Stimulated activated CD8-positive, alpha-beta memory T cell treated with anti-CD3 and anti-CD28 coated beads, Interleukin-15, amount 100 ng/mL, for 1 hour (primary cell): ENCODE measurements around the gene NIPA2.
"Not testable (repeated sequence)": the region's sequence is repeated elsewhere in the genome, so short reads cannot be mapped to it uniquely, and the experiment has no call there.

Experiments used
- DNase-seq: peaks from one replicate; pipeline ENCODE4 v3.0.0-alpha.2; 2020; ENCODE audit warnings: low read depth

NIPA2 gene

GRCh38 chr15:22838292-22839042 lies at the start of gene NIPA2:
TSS of gene NIPA2 (plus strand) at chr15:22838666. CDS start at chr15:22851732, 13,066 bp downstream.
- DNase-seq, result peak; percentile 98

GRCh38 chr15:22794063-22794462 lies 44.4 kb upstream of the NIPA2 start:
- DNase-seq, result no peak

- no peak for DNase-seq
Measured at GRCh38 chr15:22794621-22795167, 43.8 kb upstream of the NIPA2 start.

GRCh38 chr15:22795206-22796063 lies 43.0 kb upstream of the NIPA2 start:
- no peak for DNase-seq

GRCh38 chr15:22796079-22796478 lies 42.4 kb upstream of the NIPA2 start:
- no peak for DNase-seq

- no peak for DNase-seq
Measured at GRCh38 chr15:22799902-22800301, 38.6 kb upstream of the NIPA2 start.

GRCh38 chr15:22803006-22803405 lies 35.5 kb upstream of the NIPA2 start:
- not testable (repeated sequence) for DNase-seq

- no peak for DNase-seq
Measured at GRCh38 chr15:22806156-22806555, 32.3 kb upstream of the NIPA2 start.

GRCh38 chr15:22806664-22807063 lies 31.8 kb upstream of the NIPA2 start:
- no peak for DNase-seq

- DNase-seq, result not testable (repeated sequence)
Measured at GRCh38 chr15:22807831-22808230, 30.6 kb upstream of the NIPA2 start.

- DNase-seq, result no peak
Measured at GRCh38 chr15:22808240-22808639, 30.2 kb upstream of the NIPA2 start.

- no peak for DNase-seq
Measured at GRCh38 chr15:22808761-22809280, 29.6 kb upstream of the NIPA2 start.

- DNase-seq, result no peak
Measured at GRCh38 chr15:22810033-22810852, 28.2 kb upstream of the NIPA2 start.

- DNase-seq, result no peak
Measured at GRCh38 chr15:22810853-22811338, 27.6 kb upstream of the NIPA2 start.

GRCh38 chr15:22811640-22812039 lies 26.8 kb upstream of the NIPA2 start:
- no peak for DNase-seq

- no peak for DNase-seq
Measured at GRCh38 chr15:22813844-22814243, 24.6 kb upstream of the NIPA2 start.

- no peak for DNase-seq
Measured at GRCh38 chr15:22815766-22816165, 22.7 kb upstream of the NIPA2 start.

- DNase-seq, result no peak
Measured at GRCh38 chr15:22819651-22820050, 18.8 kb upstream of the NIPA2 start.

- no peak for DNase-seq
Measured at GRCh38 chr15:22823495-22824128, 14.9 kb upstream of the NIPA2 start.

- no peak for DNase-seq
Measured at GRCh38 chr15:22827125-22827524, 11.3 kb upstream of the NIPA2 start.

GRCh38 chr15:22831473-22831872 lies 7.0 kb upstream of the NIPA2 start:
- no peak for DNase-seq
